ENCODE measurements around the gene MEOX2.
A peak's percentile ranks its signal among the peaks of the same experiment; 100 is the strongest.

Gene MEOX2

DNA sequence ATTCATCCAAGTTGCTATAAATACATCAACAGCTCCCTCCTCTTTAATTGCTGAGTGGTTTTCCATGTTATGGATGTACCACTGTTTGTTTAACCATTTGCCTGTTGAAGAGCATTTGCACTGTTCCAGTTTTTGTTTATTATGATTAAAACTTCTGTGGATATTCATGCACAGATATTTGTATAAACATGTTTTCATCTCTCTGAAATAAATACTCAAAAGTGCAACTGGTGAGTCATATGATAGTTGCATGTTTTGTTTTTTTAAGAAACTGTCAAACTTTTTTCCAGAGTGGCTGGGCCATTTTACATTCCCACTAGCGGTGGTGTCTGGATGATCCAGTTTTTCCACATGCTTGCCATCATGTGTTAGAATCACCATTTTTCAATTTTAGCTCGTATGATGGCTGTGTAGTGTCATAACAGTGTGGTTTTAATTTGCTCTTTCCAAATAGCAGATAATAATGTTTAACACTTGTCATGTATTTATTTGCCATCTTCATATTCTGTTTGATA, 33.6 kb downstream of the MEOX2 start:
- ChIA-PET POLR2A (ENCODE audit: low non-redundant PET) (no interaction called here), CTCF (no interaction called here)
- no peak overlapping the region for H3K27ac ChIP-seq
- no peak for TF ChIP-seq CTCF (conservative IDR thresholded peaks at IDR 0.05; ENCODE audit: low read depth)
- no peak for DNase-seq (ENCODE audit: low spot score)

DNA sequence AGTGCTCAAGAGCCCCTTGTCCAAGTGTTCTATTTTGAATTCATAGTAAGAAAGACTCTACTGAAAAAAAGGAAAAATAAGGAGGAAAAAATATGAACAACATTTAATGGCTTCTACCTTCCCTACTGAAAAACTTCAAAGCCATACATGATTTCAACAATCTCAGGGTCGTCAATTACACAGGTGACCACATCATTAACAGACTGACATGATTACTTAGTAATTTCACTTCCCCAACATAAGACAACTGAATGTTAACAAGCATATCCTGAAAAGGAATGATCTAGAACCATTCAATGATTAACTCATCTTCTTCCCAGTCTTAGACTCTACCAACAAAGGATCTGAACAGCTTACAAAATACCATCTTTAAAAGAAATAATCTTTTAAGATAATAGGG, 34.8 kb downstream of the MEOX2 start:
- DNase-seq (ENCODE audit: low spot score): no peak
- TF ChIP-seq CTCF (conservative IDR thresholded peaks at IDR 0.05; ENCODE audit: low read depth): no peak
- H3K27ac ChIP-seq: no peak overlapping the region
- ChIA-PET CTCF (no interaction called here), POLR2A (ENCODE audit: low non-redundant PET) (no interaction called here)

DNA sequence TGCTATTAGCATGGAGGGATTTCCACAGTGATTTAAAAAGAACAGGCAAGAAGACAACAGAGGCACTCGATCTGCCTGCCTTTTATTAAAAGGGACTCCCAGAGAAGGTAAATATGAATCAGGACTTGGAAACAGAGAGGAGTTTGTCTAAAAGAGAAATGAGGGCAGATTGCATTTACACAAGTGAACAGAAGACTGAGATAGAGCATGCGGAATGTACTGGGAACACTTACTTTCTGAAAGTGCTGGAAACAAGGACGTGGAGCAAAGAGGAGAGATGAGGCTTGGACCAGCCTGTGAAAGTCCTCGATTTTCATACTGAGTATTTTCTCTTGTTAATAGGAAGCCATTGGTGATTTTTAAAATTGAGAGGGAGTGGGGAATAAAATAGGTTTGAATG, 35.7 kb downstream of the MEOX2 start:
- no peak overlapping the region for H3K27ac ChIP-seq
- TF ChIP-seq CTCF (conservative IDR thresholded peaks at IDR 0.05; ENCODE audit: low read depth): no peak
- CTCF ChIA-PET: no interaction called here
- POLR2A ChIA-PET (ENCODE audit: low non-redundant PET): no interaction called here
- no peak for DNase-seq (ENCODE audit: low spot score)

GRCh38 chr7:15648461-15648961, 38.0 kb downstream of the MEOX2 start:
- no peak for DNase-seq (ENCODE audit: low spot score)
- CTCF ChIA-PET: no interaction called here
- POLR2A ChIA-PET (ENCODE audit: low non-redundant PET): no interaction called here
- no peak overlapping the region for H3K27ac ChIP-seq
- no peak for TF ChIP-seq CTCF (conservative IDR thresholded peaks at IDR 0.05; ENCODE audit: low read depth)

- no peak overlapping the region for H3K27ac ChIP-seq
- CTCF ChIA-PET: no interaction called here
- no peak for TF ChIP-seq CTCF (conservative IDR thresholded peaks at IDR 0.05; ENCODE audit: low read depth)
- POLR2A ChIA-PET (ENCODE audit: low non-redundant PET): no interaction called here
- DNase-seq (ENCODE audit: low spot score): no peak
Measured at GRCh38 chr7:15647309-15647708, 39.2 kb downstream of the MEOX2 start.

- no peak for TF ChIP-seq CTCF (conservative IDR thresholded peaks at IDR 0.05; ENCODE audit: low read depth)
- CTCF ChIA-PET: no interaction called here
- DNase-seq (ENCODE audit: low spot score): peak; percentile 5
- no peak overlapping the region for H3K27ac ChIP-seq
- POLR2A ChIA-PET (ENCODE audit: low non-redundant PET): no interaction called here
Measured at GRCh38 chr7:15643000-15643705, 43.3 kb downstream of the MEOX2 start.
